Neural progenitor cell (in vitro differentiated cells): ENCODE data around the gene BRD4.

Experiments used
- EZH2 ChIP-seq: fragments of 200-600 bp; sonication (generic); IDR thresholded peaks from 2 replicates; pipeline ENCODE4 v1.6.1; 2017; ENCODE audit warnings: antibody characterized with exemption, mild to moderate bottlenecking, moderate library complexity
- EZH2phosphoT487 ChIP-seq: fragments of 200-600 bp; sonication (generic); IDR thresholded peaks from 2 replicates; pipeline ENCODE4 v1.6.1; 2017; ENCODE audit warnings: antibody characterized with exemption
- TF ChIP-seq, protein P1 (sequence below): fragments of 200-600 bp; sonication (generic); IDR thresholded peaks from 2 replicates; pipeline ENCODE4 v1.5.1; 2017; ENCODE audit warnings: antibody characterized with exemption, mild to moderate bottlenecking

GRCh38 chr19:15268192-15268927 is 64.0 kb downstream of the BRD4 start:
- TF ChIP-seq EZH2 (no peak), EZH2phosphoT487 (no peak)
- TF ChIP-seq, protein P1, sequence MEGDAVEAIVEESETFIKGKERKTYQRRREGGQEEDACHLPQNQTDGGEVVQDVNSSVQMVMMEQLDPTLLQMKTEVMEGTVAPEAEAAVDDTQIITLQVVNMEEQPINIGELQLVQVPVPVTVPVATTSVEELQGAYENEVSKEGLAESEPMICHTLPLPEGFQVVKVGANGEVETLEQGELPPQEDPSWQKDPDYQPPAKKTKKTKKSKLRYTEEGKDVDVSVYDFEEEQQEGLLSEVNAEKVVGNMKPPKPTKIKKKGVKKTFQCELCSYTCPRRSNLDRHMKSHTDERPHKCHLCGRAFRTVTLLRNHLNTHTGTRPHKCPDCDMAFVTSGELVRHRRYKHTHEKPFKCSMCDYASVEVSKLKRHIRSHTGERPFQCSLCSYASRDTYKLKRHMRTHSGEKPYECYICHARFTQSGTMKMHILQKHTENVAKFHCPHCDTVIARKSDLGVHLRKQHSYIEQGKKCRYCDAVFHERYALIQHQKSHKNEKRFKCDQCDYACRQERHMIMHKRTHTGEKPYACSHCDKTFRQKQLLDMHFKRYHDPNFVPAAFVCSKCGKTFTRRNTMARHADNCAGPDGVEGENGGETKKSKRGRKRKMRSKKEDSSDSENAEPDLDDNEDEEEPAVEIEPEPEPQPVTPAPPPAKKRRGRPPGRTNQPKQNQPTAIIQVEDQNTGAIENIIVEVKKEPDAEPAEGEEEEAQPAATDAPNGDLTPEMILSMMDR: no peak
